GM12878 (cell line): ENCODE measurements around the gene KCNAB3. TPM values are rescaled to one million over a fixed set of nuclear protein-coding genes. Genes with fewer than 3 reads are reported as not detected.

Source experiments
- ATAC-seq: fragments of 200-7000 bp; cut with Tn5 transposase; 3 replicates; pipeline ENCODE4 v1.9.1; 2020; ENCODE audit warnings: mild to moderate bottlenecking, moderate library complexity
- BruUV-seq: library from RNA; stranded (reverse); fragments of 400-500 nt; replicated peaks from 2 replicates; lab custom pipeline; 2021; lab: Mats Ljungman, UMichigan
- CTCF ChIA-PET: fragments of 300-600 bp; sonication (Branson Sonifier 250); formaldehyde crosslinking; extraction: SDS; loops from one replicate; lab custom pipeline; 2021; ENCODE audit warnings: inconsistent platforms; lab: Yijun Ruan, JAX
- POLR2A ChIA-PET: fragments of 350-600 bp; formaldehyde crosslinking; extraction: SDS; loops from one replicate; lab custom pipeline; 2021; ENCODE audit warnings: inconsistent platforms; lab: Charles Lee
- RAD21 ChIA-PET: fragments of 300-600 bp; sonication (Branson Sonifier 250); formaldehyde crosslinking; loops from one replicate; lab custom pipeline; 2023; ENCODE audit warnings: antibody characterized with exemption; ENCODE audit not compliant: unreplicated experiment; lab: Charles Lee
- SMC1A ChIA-PET: fragments of 300-600 bp; sonication (Branson Sonifier 250); formaldehyde crosslinking; loops from one replicate; lab custom pipeline; 2023; ENCODE audit not compliant: unreplicated experiment, uncharacterized antibody; lab: Charles Lee
- DNase-seq: peaks from one replicate; pipeline ENCODE4 v3.0.0-alpha.2; 2011; ENCODE audit warnings: low read depth, low spot score
- FAIRE-seq: peaks from 3 replicates; lab custom pipeline; 2011; peaks lifted over from hg19 to GRCh38; lab: Jason Lieb, UNC
- H2AFZ ChIP-seq: 2 replicates; pipeline ENCODE4 v1.6.0; 2011; ENCODE audit warnings: low read depth, low read length, control low read depth; ENCODE audit not compliant: control insufficient read depth
- H3K27ac ChIP-seq: 2 replicates; pipeline ENCODE4 v1.5.1; 2011; ENCODE audit warnings: control low read depth; ENCODE audit not compliant: control insufficient read depth, insufficient read depth
- H3K27me3 ChIP-seq, 2 experiments: replicated peaks in 1 of 2; 2 replicates each; pipeline versions ENCODE4 v1.6.0 to v1.6.1; 2011; ENCODE audit warnings: low read length in 1 of 2; ENCODE audit not compliant: control insufficient read depth in 2 of 2, insufficient read depth in 2 of 2
- H3K36me3 ChIP-seq, 2 experiments: 2 replicates each; pipeline ENCODE4 v1.5.1; 2011; ENCODE audit warnings: low read length in 1 of 2; ENCODE audit not compliant: control insufficient read depth in 2 of 2, insufficient read depth in 2 of 2
- H3K4me1 ChIP-seq: 2 replicates; pipeline ENCODE4 v1.6.1; 2011; ENCODE audit warnings: mild to moderate bottlenecking, low read length, moderate library complexity, mixed read lengths; ENCODE audit not compliant: control insufficient read depth, insufficient read depth
- H3K4me2 ChIP-seq: 2 replicates; pipeline ENCODE4 v1.6.0; 2011; ENCODE audit warnings: control low read depth; ENCODE audit not compliant: control insufficient read depth, insufficient read depth
- H3K4me3 ChIP-seq: fragments of 200-600 bp; sonication (generic); 2 replicates; pipeline ENCODE4 v1.5.1; 2016
- H3K79me2 ChIP-seq: 2 replicates; pipeline ENCODE4 v1.6.0; 2011; ENCODE audit warnings: low read length; ENCODE audit not compliant: control insufficient read depth, insufficient read depth
- H3K9ac ChIP-seq: 2 replicates; pipeline ENCODE4 v1.8.0; 2011; ENCODE audit warnings: low read length, control low read depth, mixed read lengths; ENCODE audit not compliant: control insufficient read depth, insufficient read depth
- H3K9me3 ChIP-seq: replicated peaks from 3 replicates; pipeline ENCODE4 v1.5.1; 2011; ENCODE audit warnings: mild to moderate bottlenecking, low read length; ENCODE audit not compliant: control insufficient read depth, insufficient read depth
- H4K20me1 ChIP-seq: 2 replicates; pipeline ENCODE4 v1.6.0; 2011; ENCODE audit not compliant: control insufficient read depth, insufficient read depth
- CHD2 ChIP-seq: IDR thresholded peaks from 2 replicates; pipeline ENCODE4 v1.6.1; 2011; ENCODE audit warnings: low read depth, low read length, improper control_type of control experiment, borderline replicate concordance
- EP300 ChIP-seq, 2 experiments: fragments of 150-350 bp in 1 of 2; IDR thresholded peaks; 2 replicates each; pipeline ENCODE4 v1.6.1; 2011 to 2012; ENCODE audit warnings: low read depth in 2 of 2, low read length in 2 of 2, borderline replicate concordance in 1 of 2, improper control_type of control experiment in 1 of 2, inconsistent platforms in 1 of 2; ENCODE audit not compliant: control insufficient read depth in 1 of 2
- IKZF1 ChIP-seq: fragments of 450-650 bp; conservative IDR thresholded peaks from 2 replicates; pipeline ENCODE4 v1.6.1; 2017; ENCODE audit warnings: antibody characterized with exemption, mild to moderate bottlenecking
- MTA3 ChIP-seq: IDR thresholded peaks from 2 replicates; pipeline ENCODE4 v1.6.1; 2012; ENCODE audit warnings: low read length, inconsistent platforms, borderline replicate concordance
- NFXL1 ChIP-seq: fragments of 450-650 bp; IDR thresholded peaks from 2 replicates; pipeline ENCODE4 v1.6.1; 2017; ENCODE audit warnings: antibody characterized with exemption, mild to moderate bottlenecking, borderline replicate concordance
- RB1 ChIP-seq: fragments of 450-650 bp; formaldehyde crosslinking; IDR thresholded peaks from 2 replicates; pipeline ENCODE4 v1.6.1; 2017; ENCODE audit warnings: mild to moderate bottlenecking, borderline replicate concordance
- SPI1 ChIP-seq: IDR thresholded peaks from 2 replicates; pipeline ENCODE4 v1.6.1; 2011; ENCODE audit warnings: low read depth, mild to moderate bottlenecking, low read length, moderate library complexity, borderline replicate concordance; ENCODE audit not compliant: insufficient read depth
- ZNF217 ChIP-seq: fragments of 450-650 bp; IDR thresholded peaks from 2 replicates; pipeline ENCODE4 v1.6.1; 2017; ENCODE audit warnings: antibody characterized with exemption, mild to moderate bottlenecking
- WGBS: methylation state at CpG from one replicate; pipeline ENCODE4 v1.1.6; 2016; ENCODE audit warnings: low lambda C conversion rate; ENCODE audit not compliant: insufficient replicate concordance, insufficient coverage; ENCODE audit errors: missing lambda C conversion rate; 5-methylcytosine and 5-hydroxymethylcytosine counted together
- in situ Hi-C: fragments of 300-500 bp; cut with MboI; formaldehyde crosslinking; loops from 9 replicates; pipeline ENCODE4 v1.14.3; 2018; ENCODE audit warnings: mixed read lengths
- intact Hi-C: fragments of 100-400 bp; cut with micrococcal nuclease; formaldehyde crosslinking; loops from one replicate; pipeline ENCODE4 v1.14.2; 2022; ENCODE audit not compliant: unreplicated experiment
- polyA plus RNA-seq, 11 experiments: library from polyadenylated mRNA; depleted of rRNA in 4 of 11; unstranded in 6 of 11; stranded (reverse) in 5 of 11; fragments of >200 nt; fragmentation: Nextera tagmentation in 4 of 11; fragmentation: Illumina TruSeq in 1 of 11; extraction: Ambion mirVana in 4 of 11; extraction: Trizol in 1 of 11; gene quantifications; 1 replicate in 1 of 11; 2 replicates in 10 of 11; pipeline versions ENCODE4 v1.2.1 to v1.2.3, GENCODE V29; 2011 to 2016; ENCODE audit warnings: inconsistent platforms in 2 of 11, missing spikeins in 2 of 11, low read depth in 1 of 11
- total RNA-seq, 4 experiments: library from RNA; depleted of rRNA in 3 of 4; stranded (reverse); fragments of >200 nt in 3 of 4; fragmentation: Illumina TruSeq in 1 of 4; extraction: Trizol in 1 of 4; gene quantifications; 2 replicates each; pipeline versions ENCODE4 v1.2.1 to v1.2.3, GENCODE V29; 2013 to 2021
- TF ChIP-seq, protein P1 (sequence below): IDR thresholded peaks from 2 replicates; pipeline ENCODE4 v1.6.1; 2012; ENCODE audit warnings: mild to moderate bottlenecking, low read depth, low read length
- TF ChIP-seq, protein P2 (sequence below): IDR thresholded peaks from 2 replicates; pipeline ENCODE4 v1.6.1; 2011; ENCODE audit warnings: low read depth, low read length, improper control_type of control experiment, borderline replicate concordance

Gene KCNAB3
- total and polyA plus RNA-seq, 10 of the 15 experiments (the other 5 are each of a cell fraction or from before 2014, with no cell fraction given), result 0.22 to 7.9 (median 1.8) TPM

GRCh38 chr17:7875804-7876370 is 53.8 kb downstream of the KCNAB3 start (continued):
- TF ChIP-seq, protein P1, sequence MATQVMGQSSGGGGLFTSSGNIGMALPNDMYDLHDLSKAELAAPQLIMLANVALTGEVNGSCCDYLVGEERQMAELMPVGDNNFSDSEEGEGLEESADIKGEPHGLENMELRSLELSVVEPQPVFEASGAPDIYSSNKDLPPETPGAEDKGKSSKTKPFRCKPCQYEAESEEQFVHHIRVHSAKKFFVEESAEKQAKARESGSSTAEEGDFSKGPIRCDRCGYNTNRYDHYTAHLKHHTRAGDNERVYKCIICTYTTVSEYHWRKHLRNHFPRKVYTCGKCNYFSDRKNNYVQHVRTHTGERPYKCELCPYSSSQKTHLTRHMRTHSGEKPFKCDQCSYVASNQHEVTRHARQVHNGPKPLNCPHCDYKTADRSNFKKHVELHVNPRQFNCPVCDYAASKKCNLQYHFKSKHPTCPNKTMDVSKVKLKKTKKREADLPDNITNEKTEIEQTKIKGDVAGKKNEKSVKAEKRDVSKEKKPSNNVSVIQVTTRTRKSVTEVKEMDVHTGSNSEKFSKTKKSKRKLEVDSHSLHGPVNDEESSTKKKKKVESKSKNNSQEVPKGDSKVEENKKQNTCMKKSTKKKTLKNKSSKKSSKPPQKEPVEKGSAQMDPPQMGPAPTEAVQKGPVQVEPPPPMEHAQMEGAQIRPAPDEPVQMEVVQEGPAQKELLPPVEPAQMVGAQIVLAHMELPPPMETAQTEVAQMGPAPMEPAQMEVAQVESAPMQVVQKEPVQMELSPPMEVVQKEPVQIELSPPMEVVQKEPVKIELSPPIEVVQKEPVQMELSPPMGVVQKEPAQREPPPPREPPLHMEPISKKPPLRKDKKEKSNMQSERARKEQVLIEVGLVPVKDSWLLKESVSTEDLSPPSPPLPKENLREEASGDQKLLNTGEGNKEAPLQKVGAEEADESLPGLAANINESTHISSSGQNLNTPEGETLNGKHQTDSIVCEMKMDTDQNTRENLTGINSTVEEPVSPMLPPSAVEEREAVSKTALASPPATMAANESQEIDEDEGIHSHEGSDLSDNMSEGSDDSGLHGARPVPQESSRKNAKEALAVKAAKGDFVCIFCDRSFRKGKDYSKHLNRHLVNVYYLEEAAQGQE, result no peak
- TF ChIP-seq MTA3 (no peak), CHD2 (no peak), ZNF217 (no peak), NFXL1 (no peak)
- TF ChIP-seq, protein P2, sequence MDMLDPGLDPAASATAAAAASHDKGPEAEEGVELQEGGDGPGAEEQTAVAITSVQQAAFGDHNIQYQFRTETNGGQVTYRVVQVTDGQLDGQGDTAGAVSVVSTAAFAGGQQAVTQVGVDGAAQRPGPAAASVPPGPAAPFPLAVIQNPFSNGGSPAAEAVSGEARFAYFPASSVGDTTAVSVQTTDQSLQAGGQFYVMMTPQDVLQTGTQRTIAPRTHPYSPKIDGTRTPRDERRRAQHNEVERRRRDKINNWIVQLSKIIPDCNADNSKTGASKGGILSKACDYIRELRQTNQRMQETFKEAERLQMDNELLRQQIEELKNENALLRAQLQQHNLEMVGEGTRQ, result no peak

GRCh38 chr17:7873051-7873450 is 56.6 kb downstream of the KCNAB3 start:
- ChIA-PET POLR2A (interaction anchor here (1.2 kb wide), 1 partner anchor 186 kb away, joined by 3 read pairs; the partner anchor contains the start of gene TP53), RAD21 (interaction anchor here (0.8 to 1.5 kb wide), 2 partner anchors 14 to 59 kb away, joined by 3 read pairs; partner anchors contain the start of genes CNTROB and TRAPPC1), SMC1A (interaction anchor here (1.3 to 1.8 kb wide), 2 partner anchors 11 to 129 kb away, joined by 5 to 6 read pairs; no protein-coding TSS in a partner anchor), CTCF (interaction anchor here (1.1 to 15.5 kb wide), 5 partner anchors 10 to 112 kb away, joined by 3 to 308 read pairs (median 19); no protein-coding TSS in a partner anchor)
- H3K4me2 ChIP-seq, result no peak overlapping the region
- no peak for DNase-seq
- no peak for FAIRE-seq
- no peaks in the 10 kb centered on the region; the same call in 1 of the 2 replicates for H3K79me2 ChIP-seq
- H2AFZ ChIP-seq, result no peak overlapping the region
- peak; percentile 58; the same call in 2 of the 3 replicates for ATAC-seq
- H3K36me3 ChIP-seq, result no peaks in the 10 kb centered on the region; a peak in 2 of 4 replicates
- intact Hi-C loops, result no loop called here
- TF ChIP-seq RB1 (no peak), IKZF1 (0 out of 2 replicates have a peak, but pooled peaks have one; percentile 30), EP300 (IDR thresholded peaks at IDR 0.05; ENCODE audit: borderline replicate concordance in 1 of 2, control insufficient read depth in 1 of 2, low read depth in 2 of 2, low read length in 2 of 2) (no peak), SPI1 (no peak)
- in situ Hi-C loops, result no loop called here
- H3K27me3 ChIP-seq, result no peaks in the 10 kb centered on the region
- H3K27ac ChIP-seq, result no peak overlapping the region; the same call in 1 of the 2 replicates
- no peak overlapping the region for H3K9ac ChIP-seq
- no peaks in the 10 kb centered on the region for H3K9me3 ChIP-seq
- 54% methylated on average over 4 of the region's 4 CpGs for WGBS
- BruUV-seq, result no TSS peak
- 0 out of 2 replicates have a peak, but pooled peaks cover 8% of the 10 kb centered on the region for H3K4me1 ChIP-seq
- H4K20me1 ChIP-seq, result no peaks in the 10 kb centered on the region
- H3K4me3 ChIP-seq, result no peak overlapping the region
